HG03342 (cell line): ENCODE results near the gene ETNK2.
"Not testable (repeated sequence)": the region's sequence is repeated elsewhere in the genome, so short reads cannot be mapped to it uniquely, and the experiment has no call there.

Source experiments
- ATAC-seq: cut with Tn5 transposase; IDR thresholded peaks from one replicate; pipeline ENCODE4 v1.9.1; 2021; ENCODE audit warnings: mild to moderate bottlenecking, moderate library complexity; ENCODE audit not compliant: unreplicated experiment

ETNK2 gene

GRCh38 chr1:204104331-204105130 is 47.3 kb downstream of the ETNK2 start:
- no peak for ATAC-seq

- ATAC-seq: no peak
Measured at GRCh38 chr1:204103431-204103741, 48.5 kb downstream of the ETNK2 start.

- no peak for ATAC-seq
Measured at GRCh38 chr1:204102739-204103430, 49.0 kb downstream of the ETNK2 start.

GRCh38 chr1:204102029-204102611 is 49.7 kb downstream of the ETNK2 start:
- no peak for ATAC-seq

- ATAC-seq: not testable (repeated sequence)
Measured at GRCh38 chr1:204099754-204100153, 52.1 kb downstream of the ETNK2 start.

GRCh38 chr1:204098683-204099082 is 53.2 kb downstream of the ETNK2 start:
- no peak for ATAC-seq

- ATAC-seq: no peak
Measured at GRCh38 chr1:204096931-204097330, 54.9 kb downstream of the ETNK2 start.

GRCh38 chr1:204094856-204095634 is 56.8 kb downstream of the ETNK2 start:
- no peak for ATAC-seq

GRCh38 chr1:204094313-204094729 is 57.5 kb downstream of the ETNK2 start:
- ATAC-seq: no peak

GRCh38 chr1:204093781-204094180 is 58.1 kb downstream of the ETNK2 start:
- no peak for ATAC-seq

- ATAC-seq: no peak
Measured at GRCh38 chr1:204093421-204093717, 58.5 kb downstream of the ETNK2 start.

GRCh38 chr1:204092632-204093420 is 59.0 kb downstream of the ETNK2 start:
- no peak for ATAC-seq

- ATAC-seq: no peak
Measured at GRCh38 chr1:204091787-204092312, 60.0 kb downstream of the ETNK2 start.

GRCh38 chr1:204091066-204091465 is 60.8 kb downstream of the ETNK2 start:
- ATAC-seq: no peak

GRCh38 chr1:204090132-204090531 is 61.7 kb downstream of the ETNK2 start:
- not testable (repeated sequence) for ATAC-seq

GRCh38 chr1:204089044-204089751 is 62.6 kb downstream of the ETNK2 start:
- ATAC-seq: no peak

GRCh38 chr1:204088596-204088995 is 63.2 kb downstream of the ETNK2 start:
- ATAC-seq: no peak

- no peak for ATAC-seq
Measured at GRCh38 chr1:204087893-204088528, 63.8 kb downstream of the ETNK2 start.

GRCh38 chr1:204087181-204087892 is 64.5 kb downstream of the ETNK2 start:
- no peak for ATAC-seq
